ENCODE results near the gene MATN3. TPM values are rescaled to one million over a fixed set of nuclear protein-coding genes. Genes with fewer than 3 reads are reported as not detected.

The MATN3 gene
- total and polyA plus RNA-seq, 2 of the 8 experiments (the other 6 are each of a cell fraction or from before 2014, with no cell fraction given), result 3.0 to 9.9 TPM

- DNase-seq (ENCODE audit: low read depth in 1 of 2, low spot score in 2 of 2) (no peak), FAIRE-seq (no peak)
- Histone ChIP-seq H4K91ac (replicated peaks; ENCODE audit: insufficient read length, low read length) (no peak overlapping the region), H2BK15ac (ENCODE audit: low read length) (no peak overlapping the region), H3K9me3 (ENCODE audit: insufficient read depth in 2 of 2, low read depth in 1 of 2, low read length in 1 of 2) (no peaks in the 10 kb centered on the region), H3K14ac (ENCODE audit: insufficient read length) (no peak overlapping the region), H2BK20ac (ENCODE audit: low read length) (no peak overlapping the region), H3K79me2 (ENCODE audit: control insufficient read depth in 1 of 2, insufficient read depth in 2 of 2, low read length in 2 of 2) (peaks cover 0 to 26% of the 10 kb centered on the region in 2 experiments; a peak in 3 of 4 replicates), H3K9ac (replicated peaks in 1 of 4; ENCODE audit: extremely low read depth in 1 of 4, low read depth in 3 of 4, low read length in 3 of 4) (no peak overlapping the region), H3K36me3 (ENCODE audit: control insufficient read depth in 2 of 4, insufficient read depth in 4 of 4, low read length in 3 of 4) (peaks cover 17 to 70% (median 54%) of the 10 kb centered on the region in 4 experiments), H3K56ac (replicated peaks; ENCODE audit: insufficient read length, low read depth, low read length) (no peak overlapping the region), H3K27ac (ENCODE audit: low read depth, low read length) (no peak overlapping the region), H3K4ac (replicated peaks; ENCODE audit: insufficient read length, low read depth, low read length) (no peak overlapping the region), H2BK120ac (replicated peaks; ENCODE audit: low read depth, low read length) (no peak overlapping the region), H3K23ac (ENCODE audit: insufficient read length) (no peak overlapping the region), H3K4me1 (replicated peaks in 1 of 4; ENCODE audit: control insufficient read depth in 3 of 4, insufficient read depth in 4 of 4, low read length in 3 of 4) (no peaks in the 10 kb centered on the region), H4K5ac (ENCODE audit: insufficient read length, low read depth, low read length) (no peak overlapping the region), H2AFZ (ENCODE audit: low read length) (no peak overlapping the region), H4K20me1 (replicated peaks in 1 of 2; ENCODE audit: control insufficient read depth in 1 of 2, insufficient read depth in 2 of 2, low read length in 2 of 2) (peaks cover 5 to 13% of the 10 kb centered on the region in 2 experiments), H3K4me2 (ENCODE audit: insufficient read depth in 1 of 2, low read depth in 2 of 2, low read length in 2 of 2) (no peak overlapping the region), H3K4me3 (ENCODE audit: extremely low read depth in 1 of 4, insufficient read depth in 2 of 4, low read depth in 3 of 4, low read length in 4 of 4) (no peak overlapping the region), H2BK12ac (ENCODE audit: low read depth, low read length) (no peak overlapping the region), H2BK5ac (ENCODE audit: low read depth, low read length) (no peak overlapping the region), H4K8ac (ENCODE audit: extremely low read depth, insufficient read depth, low read length) (no peak overlapping the region), H3K79me1 (ENCODE audit: low read depth, low read length) (peaks cover 3% of the 10 kb centered on the region; the same call in 1 of the 2 replicates), H3K23me2 (ENCODE audit: low read depth, low read length) (no peaks in the 10 kb centered on the region), H2AK5ac (ENCODE audit: low read depth, low read length) (no peak overlapping the region), H3K18ac (ENCODE audit: extremely low read depth, low read length) (no peak overlapping the region), H3K27me3 (replicated peaks in 1 of 4; ENCODE audit: control insufficient read depth in 3 of 4, extremely low read depth in 1 of 4, insufficient read depth in 3 of 4, low read length in 3 of 4) (no peaks in the 10 kb centered on the region)
- ChIA-PET CTCF (ENCODE audit: partially characterized antibody) (interaction anchor here (1.1 to 6.1 kb wide), 3 partner anchors 10 to 23 kb away, joined by 3 to 30 read pairs (median 4); no protein-coding TSS in a partner anchor), POLR2A (ENCODE audit: partially characterized antibody) (interaction anchor here (1.2 kb wide), 2 partner anchors 10 to 13 kb away, joined by 3 read pairs; no protein-coding TSS in a partner anchor)
- WGBS, 2 experiments (ENCODE audit: extremely low coverage in 1 of 2, insufficient coverage in 1 of 2, insufficient read length in 1 of 2, insufficient replicate concordance in 2 of 2, low coverage in 1 of 2, low lambda C conversion rate in 2 of 2, missing lambda C conversion rate in 1 of 2), result 97% methylated on average over 2 of the region's 2 CpGs; no CpG with 5 or more reads in 1 of the 2 experiments
- no peak for TF ChIP-seq MAFK (IDR thresholded peaks at IDR 0.05; ENCODE audit: low read depth, low read length)
- TF ChIP-seq ASH2L (IDR thresholded peaks at IDR 0.05; ENCODE audit: low read length), result no peak
- TF ChIP-seq RXRA (IDR thresholded peaks at IDR 0.05; ENCODE audit: insufficient read depth, low read depth, low read length), result no peak
- TF ChIP-seq TAF1 (IDR thresholded peaks at IDR 0.05; ENCODE audit: low read depth, low read length), result no peak
- TF ChIP-seq RBBP5 (IDR thresholded peaks at IDR 0.05; ENCODE audit: borderline replicate concordance, low read depth, low read length), result no peak
- no peak for TF ChIP-seq JUND (IDR thresholded peaks at IDR 0.05; ENCODE audit: low read length)
- no peak for TF ChIP-seq SIX5 (IDR thresholded peaks at IDR 0.05; ENCODE audit: low read depth, low read length)
- TF ChIP-seq SAP30 (IDR thresholded peaks at IDR 0.05; ENCODE audit: insufficient read depth, insufficient replicate concordance, low read length), result no peak
- TF ChIP-seq NANOG (IDR thresholded peaks at IDR 0.05; ENCODE audit: insufficient read depth, low read depth, low read length, poor library complexity, severe bottlenecking), result no peak
- no peak for TF ChIP-seq BRCA1 (IDR thresholded peaks at IDR 0.05; ENCODE audit: low read depth, low read length)
- TF ChIP-seq CBX8 (IDR thresholded peaks at IDR 0.05; ENCODE audit: borderline replicate concordance, low read depth, low read length), result no peak
- TF ChIP-seq USF2 (IDR thresholded peaks at IDR 0.05; ENCODE audit: low read length), result no peak
- no peak for TF ChIP-seq RFX5 (IDR thresholded peaks at IDR 0.05; ENCODE audit: borderline replicate concordance, low read depth, low read length)
These were observed 25.2 kb upstream of the MATN3 start for GRCh38 chr2:20037660-20038059.

All from H1 (cell line).